Neural progenitor cell (in vitro differentiated cells): ENCODE data around the gene ETHE1.

Experiments used
- EZH2 ChIP-seq: fragments of 200-600 bp; sonication (generic); IDR thresholded peaks from 2 replicates; pipeline ENCODE4 v1.6.1; 2017; ENCODE audit warnings: antibody characterized with exemption, mild to moderate bottlenecking, moderate library complexity
- EZH2phosphoT487 ChIP-seq: fragments of 200-600 bp; sonication (generic); IDR thresholded peaks from 2 replicates; pipeline ENCODE4 v1.6.1; 2017; ENCODE audit warnings: antibody characterized with exemption
- TF ChIP-seq, protein P1 (sequence below): fragments of 200-600 bp; sonication (generic); IDR thresholded peaks from 2 replicates; pipeline ENCODE4 v1.5.1; 2017; ENCODE audit warnings: antibody characterized with exemption, mild to moderate bottlenecking

DNA sequence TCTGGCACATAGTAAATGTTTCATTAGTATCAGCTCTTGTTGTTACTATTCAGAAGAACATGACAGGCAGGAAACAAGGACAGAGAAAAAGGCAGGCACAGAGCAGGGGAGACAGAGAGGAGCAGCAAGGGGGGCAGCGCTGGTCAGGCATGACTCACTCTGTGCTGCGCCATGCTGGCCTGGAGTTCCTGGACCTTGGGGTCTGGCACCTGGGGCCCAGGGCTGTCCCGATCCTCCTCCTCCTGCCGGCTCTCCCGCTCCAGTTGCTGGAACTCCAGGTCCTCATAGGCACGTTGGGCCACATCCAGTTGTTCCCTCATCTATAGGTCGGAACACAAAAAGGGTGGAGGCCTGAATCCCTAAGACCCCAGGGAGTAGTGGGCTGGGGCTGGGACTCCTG, 30.0 kb downstream of the ETHE1 start:
- TF ChIP-seq, protein P1, sequence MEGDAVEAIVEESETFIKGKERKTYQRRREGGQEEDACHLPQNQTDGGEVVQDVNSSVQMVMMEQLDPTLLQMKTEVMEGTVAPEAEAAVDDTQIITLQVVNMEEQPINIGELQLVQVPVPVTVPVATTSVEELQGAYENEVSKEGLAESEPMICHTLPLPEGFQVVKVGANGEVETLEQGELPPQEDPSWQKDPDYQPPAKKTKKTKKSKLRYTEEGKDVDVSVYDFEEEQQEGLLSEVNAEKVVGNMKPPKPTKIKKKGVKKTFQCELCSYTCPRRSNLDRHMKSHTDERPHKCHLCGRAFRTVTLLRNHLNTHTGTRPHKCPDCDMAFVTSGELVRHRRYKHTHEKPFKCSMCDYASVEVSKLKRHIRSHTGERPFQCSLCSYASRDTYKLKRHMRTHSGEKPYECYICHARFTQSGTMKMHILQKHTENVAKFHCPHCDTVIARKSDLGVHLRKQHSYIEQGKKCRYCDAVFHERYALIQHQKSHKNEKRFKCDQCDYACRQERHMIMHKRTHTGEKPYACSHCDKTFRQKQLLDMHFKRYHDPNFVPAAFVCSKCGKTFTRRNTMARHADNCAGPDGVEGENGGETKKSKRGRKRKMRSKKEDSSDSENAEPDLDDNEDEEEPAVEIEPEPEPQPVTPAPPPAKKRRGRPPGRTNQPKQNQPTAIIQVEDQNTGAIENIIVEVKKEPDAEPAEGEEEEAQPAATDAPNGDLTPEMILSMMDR: no peak
- no peak for TF ChIP-seq EZH2
- TF ChIP-seq EZH2phosphoT487: no peak
